ENCODE data around the gene VAC14. TPM values are rescaled to one million over a fixed set of nuclear protein-coding genes. Genes with fewer than 3 reads are reported as not detected.
A peak's percentile ranks its signal among the peaks of the same experiment; 100 is the strongest.

Gene VAC14
- total RNA-seq, 4 donors from 2014 or later: 31.1 to 47.0 (median 37.0) TPM

GRCh38 chr16:70711211-70712031 lies 89.5 kb downstream of the VAC14 start:
- H3K9me3 ChIP-seq: no peaks in the 10 kb centered on the region
- peak overlapping the region in 2 of 4 donors; percentile 19 to 20 for H3K27ac ChIP-seq (replicated peaks in 1 of 4)
- no peak for DNase-seq (ENCODE audit: extremely low spot score)
- intact Hi-C loops (cut with DNase I): no loop called here
- no peaks in the 10 kb centered on the region for H3K36me3 ChIP-seq
- H3K4me3 ChIP-seq: no peak overlapping the region
- peaks cover 58 to 96% (median 94%) of the 10 kb centered on the region in 4 donors for H3K4me1 ChIP-seq
- H3K27me3 ChIP-seq: no peaks in the 10 kb centered on the region
- TF ChIP-seq POLR2A (IDR thresholded peaks at IDR 0.05; ENCODE audit: low read depth): no peak
- no peak for TF ChIP-seq POLR2AphosphoS5 (IDR thresholded peaks at IDR 0.05)
- no peak for TF ChIP-seq EP300 (IDR thresholded peaks at IDR 0.05)
- TF ChIP-seq CTCF (IDR thresholded peaks at IDR 0.05): no peak
- WGBS: 89% methylated on average over 13 of the region's 14 CpGs

GRCh38 chr16:70710422-70711210 lies 90.3 kb downstream of the VAC14 start:
- Histone ChIP-seq H3K27me3 (no peaks in the 10 kb centered on the region), H3K4me3 (no peak overlapping the region), H3K27ac (replicated peaks in 1 of 4) (peak overlapping the region in 2 of 4 donors; percentile 97 to 99), H3K36me3 (no peaks in the 10 kb centered on the region), H3K4me1 (peaks cover 55 to 96% (median 94%) of the 10 kb centered on the region in 4 donors), H3K9me3 (no peaks in the 10 kb centered on the region)
- 95% methylated on average over 30 of the region's 31 CpGs for WGBS
- DNase-seq (ENCODE audit: extremely low spot score): no peak
- TF ChIP-seq POLR2A (IDR thresholded peaks at IDR 0.05; ENCODE audit: low read depth) (no peak), EP300 (IDR thresholded peaks at IDR 0.05) (no peak), POLR2AphosphoS5 (IDR thresholded peaks at IDR 0.05) (no peak), CTCF (IDR thresholded peaks at IDR 0.05) (no peak)
- intact Hi-C loops (cut with DNase I): no loop called here

GRCh38 chr16:70709942-70710341 lies 91.0 kb downstream of the VAC14 start:
- WGBS: no CpG with 5 or more reads among the region's 7 CpGs

GRCh38 chr16:70709457-70709856 lies 91.5 kb downstream of the VAC14 start:
- Histone ChIP-seq H3K27ac (replicated peaks in 1 of 4) (peak overlapping the region; percentile 34 to 99 (median 68)), H3K4me3 (no peak overlapping the region), H3K36me3 (no peaks in the 10 kb centered on the region), H3K4me1 (peaks cover 50 to 96% (median 94%) of the 10 kb centered on the region in 4 donors), H3K9me3 (no peaks in the 10 kb centered on the region), H3K27me3 (no peaks in the 10 kb centered on the region)
- WGBS: 82% methylated on average over 5 of the region's 5 CpGs
- DNase-seq (ENCODE audit: extremely low spot score): no peak
- intact Hi-C loops (cut with DNase I): no loop called here
- no peak for TF ChIP-seq POLR2AphosphoS5 (IDR thresholded peaks at IDR 0.05)
- no peak for TF ChIP-seq EP300 (IDR thresholded peaks at IDR 0.05)
- TF ChIP-seq POLR2A (IDR thresholded peaks at IDR 0.05; ENCODE audit: low read depth): no peak
- no peak for TF ChIP-seq CTCF (IDR thresholded peaks at IDR 0.05)

More at GRCh38 chr16:70709942-70710341, 91.0 kb downstream of the VAC14 start:
- Histone ChIP-seq H3K9me3 (no peaks in the 10 kb centered on the region), H3K36me3 (no peaks in the 10 kb centered on the region), H3K4me3 (no peak overlapping the region), H3K27me3 (no peaks in the 10 kb centered on the region), H3K4me1 (peaks cover 50 to 96% (median 94%) of the 10 kb centered on the region in 4 donors), H3K27ac (replicated peaks in 1 of 4) (peak overlapping the region; percentile 32 to 99 (median 68))
- TF ChIP-seq POLR2AphosphoS5 (IDR thresholded peaks at IDR 0.05) (no peak), POLR2A (IDR thresholded peaks at IDR 0.05; ENCODE audit: low read depth) (no peak), CTCF (IDR thresholded peaks at IDR 0.05) (no peak), EP300 (IDR thresholded peaks at IDR 0.05) (no peak)
- DNase-seq (ENCODE audit: extremely low spot score): no peak
- intact Hi-C loops (cut with DNase I): no loop called here

Measured in esophagus muscularis mucosa (tissue), 4 donors.